GM19043 (cell line): ENCODE results near the gene SUGCT.

ENCODE experiments used
- ATAC-seq: cut with Tn5 transposase; IDR thresholded peaks from one replicate; pipeline ENCODE4 v1.9.1; 2021; ENCODE audit warnings: low read depth; ENCODE audit not compliant: unreplicated experiment

SUGCT gene

GRCh38 chr7:40447345-40447744 is 312.5 kb downstream of the SUGCT start:
- ATAC-seq: no peak

DNA sequence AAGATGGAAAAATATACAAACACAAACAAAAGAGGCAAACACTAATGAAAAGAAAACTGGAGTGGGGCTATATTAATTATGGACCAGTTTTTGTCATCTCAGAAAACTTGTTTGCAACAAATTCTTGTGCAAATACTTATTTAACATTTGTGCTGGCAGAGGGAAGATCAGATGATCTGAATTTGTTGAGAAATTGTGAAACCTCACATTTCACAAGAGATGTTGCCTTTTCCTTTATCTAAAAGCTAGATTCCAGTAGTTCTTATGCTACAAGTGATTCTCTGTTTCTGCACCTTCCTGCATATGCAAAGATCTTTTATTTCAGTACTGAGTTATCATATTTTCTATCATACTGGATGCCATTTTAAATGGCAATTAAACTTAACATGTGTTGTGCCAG is 320.7 kb downstream of the SUGCT start:
- ATAC-seq: no peak

DNA sequence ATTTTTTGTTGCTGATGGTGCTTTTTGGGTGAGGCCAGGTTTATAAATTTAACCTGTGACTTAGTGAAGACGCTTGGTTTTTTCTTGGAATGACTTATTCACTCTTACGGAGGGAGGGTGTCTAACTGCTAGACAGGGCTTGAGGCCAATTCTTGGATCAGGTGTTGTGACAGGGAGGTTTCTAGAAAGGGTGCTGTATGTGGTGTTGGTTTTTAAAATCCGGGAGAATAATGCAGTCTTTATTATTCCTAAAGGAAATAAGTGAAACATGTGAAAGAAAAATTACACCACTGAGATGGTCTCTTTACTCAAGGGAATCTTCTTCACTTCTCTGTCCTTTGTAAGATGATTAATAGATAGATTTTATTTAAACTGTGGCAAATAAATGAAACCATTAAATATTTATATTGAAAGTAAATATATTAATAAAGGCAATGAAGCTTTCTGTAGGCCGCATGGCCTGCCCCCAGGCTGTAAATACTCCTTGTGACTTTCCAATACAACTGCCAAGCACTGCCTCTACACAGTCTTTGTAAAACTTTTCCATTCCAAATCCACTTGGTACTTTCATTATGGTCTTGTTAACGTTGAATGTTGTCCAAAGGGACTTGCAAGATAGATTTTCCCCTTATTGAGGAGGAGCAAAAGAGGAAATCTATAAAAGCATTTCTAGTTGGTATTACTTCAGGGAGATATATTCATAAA is 323.1 kb downstream of the SUGCT start:
- ATAC-seq: no peak

- ATAC-seq: no peak
Measured at GRCh38 chr7:40463446-40463845, 328.6 kb downstream of the SUGCT start.

- no peak for ATAC-seq
Measured at GRCh38 chr7:40468891-40469864, 334.4 kb downstream of the SUGCT start.

GRCh38 chr7:40470091-40470592 is 335.3 kb downstream of the SUGCT start:
- no peak for ATAC-seq

GRCh38 chr7:40470817-40471216 is 336.0 kb downstream of the SUGCT start:
- no peak for ATAC-seq

GRCh38 chr7:40471891-40472290 is 337.1 kb downstream of the SUGCT start:
- no peak for ATAC-seq

DNA sequence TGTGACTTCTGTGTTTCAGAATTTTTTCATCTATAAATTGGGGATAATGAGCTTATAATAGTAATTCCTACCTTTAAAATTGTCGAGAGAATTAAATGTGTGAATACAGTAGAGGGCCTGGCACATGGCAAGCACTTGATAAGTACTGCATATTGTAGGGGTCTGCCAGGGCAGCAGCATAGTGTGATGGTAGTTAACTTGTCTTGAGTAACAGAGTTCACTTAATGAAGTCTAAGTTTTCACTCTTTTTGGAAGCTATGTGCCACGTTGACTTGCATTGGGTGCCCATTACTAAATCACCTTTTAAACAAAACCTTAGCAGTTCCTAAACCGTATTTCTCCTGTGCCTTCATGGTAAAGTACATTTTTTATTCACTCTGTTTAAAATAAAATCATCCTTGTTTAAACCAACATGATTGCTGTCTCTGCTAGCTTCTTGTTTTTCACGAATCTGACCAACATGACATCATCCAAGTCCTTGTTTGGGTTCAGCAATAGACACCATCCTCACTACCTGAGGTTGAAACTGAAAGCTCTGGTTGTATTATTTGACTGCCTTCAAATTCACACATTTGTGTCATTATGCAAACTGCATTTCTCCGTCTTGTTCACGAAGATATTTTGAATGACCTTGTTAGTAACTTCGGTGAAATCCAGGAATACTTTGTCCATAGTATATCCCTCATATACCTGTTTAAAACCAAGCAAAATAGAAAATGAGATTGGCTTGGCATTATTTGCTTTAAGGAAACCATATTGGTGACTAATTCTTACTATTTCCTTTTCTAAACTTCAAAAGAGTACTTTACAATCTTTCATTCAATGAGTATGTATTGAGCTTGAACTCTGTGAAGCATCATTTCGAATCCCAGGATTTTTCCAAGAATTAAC is 340.2 kb downstream of the SUGCT start:
- peak; percentile 99 for ATAC-seq

- no peak for ATAC-seq
Measured at GRCh38 chr7:40475681-40475982, 340.8 kb downstream of the SUGCT start.

GRCh38 chr7:40477094-40477493 is 342.3 kb downstream of the SUGCT start:
- ATAC-seq: no peak

DNA sequence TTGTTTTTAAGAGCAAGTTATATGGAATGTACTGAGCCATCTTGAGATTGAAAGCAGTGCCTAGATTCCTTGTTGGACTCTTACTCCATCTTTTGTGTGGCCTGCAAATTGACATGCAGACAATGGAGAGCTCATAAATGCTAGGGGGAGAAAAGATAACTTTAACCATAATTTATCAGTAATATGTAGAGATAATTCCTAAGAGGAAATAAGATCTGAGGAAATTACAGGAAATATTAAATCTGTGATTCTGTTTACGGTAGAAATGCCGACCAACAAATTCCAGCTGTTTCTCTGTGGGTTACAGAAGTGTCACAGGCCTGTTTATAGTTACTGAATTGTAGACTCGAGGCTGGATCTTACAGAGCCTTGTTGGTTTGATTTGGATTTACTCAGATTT is 348.0 kb downstream of the SUGCT start:
- no peak for ATAC-seq

- ATAC-seq: no peak
Measured at GRCh38 chr7:40483630-40484029, 348.8 kb downstream of the SUGCT start.

- ATAC-seq: no peak
Measured at GRCh38 chr7:40489844-40490602, 355.2 kb downstream of the SUGCT start.

DNA sequence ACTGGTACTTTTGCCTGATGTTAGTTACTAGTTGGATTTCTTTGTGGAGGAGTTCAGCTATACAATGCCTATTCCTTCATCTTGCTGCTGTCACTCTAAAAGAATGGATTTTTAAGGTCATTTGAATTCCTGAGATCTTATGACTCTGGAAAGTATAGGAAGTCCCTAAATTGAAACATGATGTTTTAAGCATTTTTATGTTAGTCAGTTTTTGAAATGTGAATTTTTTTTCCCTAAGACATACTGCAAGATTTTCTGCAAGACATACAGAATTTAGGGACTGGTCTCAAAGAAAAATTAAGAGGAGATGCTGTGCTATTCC is 355.8 kb downstream of the SUGCT start:
- ATAC-seq: no peak

GRCh38 chr7:40492946-40493345 is 358.1 kb downstream of the SUGCT start:
- no peak for ATAC-seq

DNA sequence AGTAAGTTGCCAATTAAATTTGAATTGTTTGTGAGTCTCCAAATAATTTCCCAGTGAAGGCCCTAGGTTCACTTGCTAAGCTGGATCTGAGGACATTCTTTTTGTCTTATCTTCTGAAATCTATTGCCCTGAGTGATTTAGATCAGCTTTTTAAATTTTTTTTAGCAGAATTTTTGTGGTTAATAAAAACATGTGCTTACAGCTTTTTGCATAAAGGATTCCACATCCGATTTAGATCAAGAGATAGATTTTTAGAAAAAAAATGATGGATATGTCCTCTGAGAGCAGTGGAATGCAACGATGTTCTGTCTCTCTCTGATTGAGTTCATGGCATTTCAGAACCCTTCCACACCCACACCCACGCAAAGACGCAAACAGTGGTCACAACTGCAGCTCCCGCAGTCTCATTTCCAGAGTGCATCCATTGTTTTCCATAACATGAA is 358.8 kb downstream of the SUGCT start:
- no peak for ATAC-seq

DNA sequence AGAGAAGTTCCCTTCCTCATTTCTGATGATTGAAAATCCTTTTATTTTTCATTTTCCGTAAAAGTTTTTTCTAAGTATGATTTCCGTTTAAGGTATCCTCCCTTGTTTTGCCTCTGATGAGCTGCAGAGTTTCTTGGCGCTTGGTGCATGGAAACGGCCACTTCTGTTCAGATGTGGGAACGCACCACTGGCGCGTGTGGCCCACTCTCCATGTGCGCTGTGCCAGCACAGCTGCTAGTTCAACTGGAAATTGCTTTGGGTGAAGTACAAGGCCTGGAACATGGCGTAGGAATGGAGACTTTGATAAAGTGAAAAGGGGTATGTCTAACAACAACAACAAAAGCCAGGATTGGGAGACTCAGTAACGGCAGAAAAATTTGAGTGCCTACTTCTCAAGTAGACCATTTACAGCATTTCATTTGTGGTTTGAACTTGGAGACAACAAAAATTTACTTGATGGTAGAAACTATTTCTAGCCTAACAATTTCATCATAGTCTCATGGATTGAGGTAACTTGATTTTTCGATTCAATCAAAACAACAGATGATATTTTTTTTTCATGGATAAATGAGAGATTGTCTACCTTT is 364.2 kb downstream of the SUGCT start:
- no peak for ATAC-seq

GRCh38 chr7:40499718-40500117 is 364.9 kb downstream of the SUGCT start:
- no peak for ATAC-seq

- ATAC-seq: no peak
Measured at GRCh38 chr7:40500219-40500618, 365.4 kb downstream of the SUGCT start.
